Mucosa of stomach (tissue), 1 donor: Measurements from ENCODE around the gene NHSL1.

Experiments
- H3K27me3 ChIP-seq: one replicate; pipeline ENCODE4 v1.7.0; 2013; ENCODE audit warnings: mild to moderate bottlenecking, low read length; ENCODE audit not compliant: control insufficient read depth, insufficient read depth
- H3K36me3 ChIP-seq: one replicate; pipeline ENCODE4 v1.7.0; 2013; ENCODE audit warnings: low read length; ENCODE audit not compliant: control insufficient read depth, insufficient read depth
- H3K4me1 ChIP-seq: one replicate; pipeline ENCODE4 v1.7.0; 2013; ENCODE audit warnings: mild to moderate bottlenecking, low read length; ENCODE audit not compliant: control insufficient read depth, insufficient read depth
- H3K4me3 ChIP-seq: one replicate; pipeline ENCODE4 v1.7.0; 2013; ENCODE audit warnings: low read length
- H3K9ac ChIP-seq: one replicate; pipeline ENCODE4 v1.7.0; 2013; ENCODE audit warnings: mild to moderate bottlenecking, low read length, moderate library complexity
- H3K9me3 ChIP-seq: one replicate; pipeline ENCODE4 v1.7.0; 2013; ENCODE audit warnings: mild to moderate bottlenecking, low read length, moderate library complexity; ENCODE audit not compliant: control insufficient read depth
- donor health status: Pancreatic carcinoma.

NHSL1 gene

DNA sequence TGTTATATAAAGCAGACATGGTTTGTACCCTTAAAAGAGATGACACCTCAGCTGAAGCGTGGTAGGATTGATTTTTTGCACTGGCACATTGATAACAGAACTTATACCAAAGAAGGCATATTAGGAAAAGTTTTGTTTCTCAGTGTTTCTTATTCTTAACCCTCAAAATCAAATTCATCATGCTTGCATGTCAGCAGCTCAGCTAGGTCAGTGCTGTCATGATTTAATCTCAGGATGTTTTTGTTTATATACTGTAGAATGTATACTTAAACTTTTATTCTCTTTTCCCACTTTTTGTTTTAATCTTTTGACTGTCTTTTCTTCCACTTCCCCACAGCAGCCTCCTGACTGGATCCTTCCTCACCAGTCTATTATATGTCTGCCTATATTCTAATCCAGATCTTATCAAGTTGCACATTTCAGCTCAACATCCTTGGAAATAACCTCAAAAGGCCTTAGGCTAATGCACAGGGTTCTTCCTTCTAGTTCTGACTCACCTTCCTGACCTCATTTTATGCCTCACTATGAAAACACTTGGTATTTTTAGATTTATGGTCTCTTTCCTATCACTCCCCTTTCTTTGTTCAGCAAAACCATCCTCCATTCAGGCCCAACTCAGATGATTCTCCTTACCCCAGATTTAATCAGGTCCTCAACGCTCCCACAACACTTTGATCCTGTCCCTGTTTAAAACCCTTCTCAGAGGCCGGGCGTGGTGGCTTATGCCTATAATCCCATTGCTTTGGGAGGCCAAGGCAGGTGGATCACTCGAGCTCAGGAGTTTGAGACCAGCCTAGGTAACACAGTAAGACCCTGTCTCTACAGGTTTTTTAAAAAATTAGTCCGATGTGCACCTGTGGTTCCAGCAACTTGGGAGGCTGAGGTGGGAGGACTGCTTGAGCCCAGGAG lies 88.1 kb downstream of the NHSL1 start:
- Histone ChIP-seq H3K27me3 (no peaks in the 10 kb centered on the region), H3K36me3 (peaks cover 7% of the 10 kb centered on the region), H3K9me3 (no peaks in the 10 kb centered on the region), H3K4me1 (no peaks in the 10 kb centered on the region), H3K4me3 (no peak overlapping the region), H3K9ac (no peak overlapping the region)

DNA sequence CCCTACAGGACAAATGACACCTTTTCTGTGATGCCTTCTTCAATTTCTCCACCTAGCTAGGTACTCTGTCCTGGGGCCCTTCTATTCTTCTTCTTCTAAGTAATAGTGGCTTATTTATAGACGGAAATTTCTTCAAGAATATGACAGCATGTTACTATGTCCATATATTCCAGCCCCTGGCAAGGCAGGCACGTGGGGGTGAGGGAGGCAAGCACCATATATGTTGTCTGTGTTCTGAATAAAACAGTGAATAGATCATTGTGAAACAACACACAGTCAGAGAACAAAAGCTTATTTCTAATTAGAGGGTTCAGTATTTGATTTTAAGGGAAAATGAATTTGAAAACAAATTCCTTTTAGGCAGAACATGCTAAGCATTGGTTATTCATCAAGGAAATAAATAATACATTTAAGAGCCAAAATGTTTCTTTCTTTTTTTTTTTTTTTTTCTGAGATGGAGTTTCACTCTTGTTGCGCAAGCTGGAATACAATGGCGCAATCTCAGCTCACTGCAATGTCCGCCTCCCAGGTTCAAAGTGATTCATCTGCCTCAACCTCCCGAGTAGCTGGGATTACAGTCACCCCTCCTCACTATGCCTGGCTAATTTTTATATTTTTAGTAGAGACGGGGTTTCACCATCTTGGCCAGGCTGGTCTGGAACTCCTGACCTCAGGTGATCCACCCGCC lies 89.1 kb downstream of the NHSL1 start:
- peaks cover 7% of the 10 kb centered on the region for H3K36me3 ChIP-seq

DNA sequence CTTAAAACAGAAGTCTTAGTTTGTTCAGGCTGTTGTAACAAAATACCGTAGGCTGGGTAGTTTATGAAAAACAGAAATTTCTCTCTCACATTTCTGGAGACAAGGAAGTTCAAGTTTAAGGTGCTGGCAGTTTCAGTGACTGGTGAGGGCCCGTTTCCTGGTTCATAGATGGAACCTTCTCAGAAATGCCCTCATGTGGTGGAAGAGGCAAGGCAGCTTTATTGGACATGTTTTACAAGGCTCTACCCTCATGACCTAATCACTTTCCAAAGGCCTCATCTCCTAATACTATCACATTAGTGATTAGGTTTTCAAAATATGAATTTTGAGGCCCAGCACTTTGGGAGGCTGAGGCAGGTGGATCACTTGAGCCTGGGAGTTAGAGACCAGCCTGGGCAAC lies 92.9 kb downstream of the NHSL1 start:
- H3K9ac ChIP-seq: no peak overlapping the region
- H3K27me3 ChIP-seq: no peaks in the 10 kb centered on the region
- no peak overlapping the region for H3K4me3 ChIP-seq
- H3K36me3 ChIP-seq: no peaks in the 10 kb centered on the region
- peaks cover 5% of the 10 kb centered on the region for H3K4me1 ChIP-seq
- H3K9me3 ChIP-seq: no peaks in the 10 kb centered on the region

More for the DNA sequence above, 89.1 kb downstream of the NHSL1 start:
- Histone ChIP-seq H3K4me3 (no peak overlapping the region), H3K4me1 (no peaks in the 10 kb centered on the region), H3K9me3 (no peaks in the 10 kb centered on the region), H3K27me3 (no peaks in the 10 kb centered on the region), H3K9ac (no peak overlapping the region)

DNA sequence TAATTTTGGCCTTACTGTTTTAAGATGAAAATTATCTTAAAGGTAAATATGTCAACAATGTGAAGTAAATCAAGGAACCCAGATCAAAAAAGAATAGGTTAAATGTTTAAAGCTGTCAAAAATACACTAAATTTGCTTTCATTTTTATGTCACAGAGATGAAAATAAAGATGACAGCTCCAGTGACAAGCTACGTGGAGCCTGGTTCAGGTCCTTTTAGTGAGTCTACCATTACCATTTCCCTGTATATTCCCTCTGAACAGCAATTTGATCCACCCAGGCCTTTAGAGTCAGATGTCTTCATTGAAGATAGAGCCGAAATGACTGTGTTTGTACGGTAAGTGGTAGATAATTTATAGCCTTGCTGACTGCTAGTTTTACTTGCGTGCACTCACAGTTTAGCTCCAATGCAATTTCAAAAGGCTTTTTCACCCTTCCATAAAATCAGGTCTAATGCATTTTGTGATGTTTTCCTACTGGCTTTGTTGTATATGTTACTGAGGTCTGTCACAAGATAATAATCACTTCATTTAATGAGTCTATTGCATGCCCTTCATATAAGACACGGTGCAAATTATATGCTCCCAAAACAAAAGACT lies 93.4 kb downstream of the NHSL1 start:
- Histone ChIP-seq H3K4me1 (peaks cover 5% of the 10 kb centered on the region), H3K9me3 (no peaks in the 10 kb centered on the region), H3K9ac (peak overlapping the region; percentile 95), H3K36me3 (no peaks in the 10 kb centered on the region), H3K27me3 (no peaks in the 10 kb centered on the region), H3K4me3 (no peak overlapping the region)

DNA sequence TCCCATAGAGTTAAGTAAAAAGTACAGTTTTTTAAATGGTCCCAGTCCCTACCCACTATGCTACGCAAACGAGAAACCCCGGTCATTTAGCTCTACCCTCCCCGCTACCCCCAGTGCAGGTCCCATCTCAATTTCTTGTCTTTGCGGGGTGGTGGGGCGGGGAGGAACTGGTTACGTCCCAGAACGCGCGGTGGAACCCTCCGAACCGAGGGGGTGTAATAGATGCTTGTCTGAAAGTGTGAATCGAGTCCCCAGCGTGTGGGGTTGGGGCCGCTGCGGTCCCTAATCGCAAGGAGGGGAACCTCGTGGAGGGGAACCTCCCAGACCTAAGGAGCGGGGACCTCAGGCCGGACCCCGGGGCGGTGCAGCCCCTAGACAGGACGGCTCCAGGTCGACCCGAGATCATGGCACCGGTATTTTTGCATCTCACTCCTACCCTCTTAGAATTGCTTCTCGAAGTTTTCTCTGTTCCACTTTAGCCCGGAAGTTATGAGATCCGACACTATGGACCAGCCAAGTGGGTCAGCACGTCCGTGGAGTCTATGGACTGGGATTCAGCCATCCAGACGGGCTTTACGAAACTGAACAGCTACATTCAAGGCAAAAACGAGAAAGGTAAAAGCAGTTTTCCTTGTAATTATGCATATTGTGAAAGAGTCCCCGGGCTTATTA lies 94.5 kb downstream of the NHSL1 start:
- Histone ChIP-seq H3K27me3 (no peaks in the 10 kb centered on the region), H3K4me1 (peaks cover 5% of the 10 kb centered on the region), H3K9ac (peak overlapping the region; percentile 95), H3K36me3 (no peaks in the 10 kb centered on the region), H3K4me3 (peak overlapping the region; percentile 88), H3K9me3 (no peaks in the 10 kb centered on the region)

DNA sequence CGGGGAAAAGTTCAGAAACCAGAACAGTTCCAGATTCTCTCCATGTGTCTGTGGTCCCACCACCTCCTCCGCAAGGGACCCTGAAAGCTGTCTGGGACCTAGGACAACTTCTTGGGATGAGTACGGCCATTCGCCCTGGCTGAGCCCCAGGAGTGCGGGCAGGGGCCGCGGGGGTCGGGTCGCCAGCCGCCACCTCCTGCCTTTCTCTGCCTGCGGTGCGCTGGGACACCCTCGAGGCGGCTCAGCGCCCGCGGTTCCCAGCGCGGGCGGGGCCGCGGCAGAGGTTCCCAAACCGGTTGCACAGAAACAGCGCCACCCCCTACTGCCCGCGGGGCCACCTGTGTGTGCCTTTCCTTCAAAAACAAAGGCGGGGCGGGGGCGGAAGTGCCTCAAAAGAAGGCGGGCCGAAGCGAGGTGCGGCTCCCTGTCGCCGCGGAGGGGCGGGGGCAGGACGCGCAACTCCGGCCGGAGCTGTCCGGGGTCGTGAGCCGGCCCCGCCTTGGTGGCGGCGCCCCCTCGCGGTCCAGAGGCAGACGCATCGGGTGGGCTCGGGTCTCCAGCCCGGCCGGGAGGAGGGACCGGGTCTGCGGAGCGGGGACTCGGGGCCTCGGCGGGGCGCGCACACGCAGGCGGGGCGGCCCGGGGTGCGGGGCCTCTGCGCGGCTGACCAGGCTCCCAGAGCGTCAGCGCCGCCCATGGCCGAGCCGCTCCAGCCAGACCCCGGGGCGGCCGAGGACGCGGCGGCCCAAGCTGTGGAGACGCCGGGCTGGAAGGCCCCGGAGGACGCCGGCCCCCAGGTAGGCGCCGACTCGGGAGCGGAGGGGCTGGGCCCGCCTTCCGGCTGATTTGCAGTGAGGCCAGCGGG lies 95.3 kb downstream of the NHSL1 start, which contains the start of gene HEBP2:
Gene HEBP2 (plus strand): TSS at position 423 of the 865 bp plus-strand sequence. CDS start 273 bp downstream, at position 696.
- H3K4me3 ChIP-seq: peak within 1 kb of the TSS; percentile 88

DNA sequence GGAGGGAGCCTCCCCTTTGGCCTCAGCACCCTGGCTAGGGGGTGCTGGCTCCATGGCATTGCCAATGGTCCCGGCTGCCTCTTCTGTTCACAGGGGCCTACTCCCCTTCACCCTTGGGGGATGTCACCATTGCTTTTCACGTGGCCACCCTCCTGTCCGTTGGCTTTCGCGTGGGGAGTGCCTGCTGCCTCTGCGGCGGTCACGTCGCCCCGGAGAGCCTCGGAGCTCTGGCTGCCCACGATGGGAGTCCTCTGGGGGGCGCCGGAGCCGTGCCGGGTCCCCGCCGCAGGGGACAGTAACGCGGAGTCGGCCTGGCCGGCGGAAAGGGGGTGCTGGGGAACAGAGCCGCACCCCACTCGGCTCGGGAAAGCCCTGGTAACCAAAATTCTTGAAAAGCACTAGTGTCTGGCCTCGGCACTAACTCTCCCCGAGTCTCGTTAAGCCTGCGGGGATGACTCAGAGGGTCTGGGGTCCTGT lies 95.9 kb downstream of the NHSL1 start:
- no peaks in the 10 kb centered on the region for H3K27me3 ChIP-seq
- peaks cover 5% of the 10 kb centered on the region for H3K4me1 ChIP-seq
- H3K36me3 ChIP-seq: no peaks in the 10 kb centered on the region
- H3K9ac ChIP-seq: peak overlapping the region; percentile 95
- H3K4me3 ChIP-seq: peak overlapping the region; percentile 29
- no peaks in the 10 kb centered on the region for H3K9me3 ChIP-seq

More for the DNA sequence above, 95.3 kb downstream of the NHSL1 start, which contains the start of gene HEBP2:
- peaks cover 5% of the 10 kb centered on the region for H3K4me1 ChIP-seq
- H3K27me3 ChIP-seq: no peaks in the 10 kb centered on the region
- peak within 1 kb of the TSS; percentile 95 for H3K9ac ChIP-seq
- H3K36me3 ChIP-seq: no peaks in the 10 kb centered on the region
- H3K9me3 ChIP-seq: no peaks in the 10 kb centered on the region

DNA sequence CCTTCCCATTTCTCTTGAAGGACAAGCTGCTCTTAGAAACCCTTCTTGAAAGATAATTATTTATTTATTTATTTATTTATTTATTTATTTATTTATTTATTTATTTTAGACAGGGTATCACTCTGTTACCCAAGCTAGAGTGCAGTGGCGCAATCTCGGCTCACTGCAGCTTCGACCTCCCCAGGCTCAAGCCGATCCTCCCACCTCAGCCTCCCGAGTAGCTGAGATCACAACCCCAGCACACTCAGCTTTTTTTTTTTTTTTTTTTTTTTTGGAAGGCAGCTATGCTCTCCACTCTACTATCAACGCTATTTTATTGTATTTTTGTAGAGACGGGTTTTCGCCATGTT lies 96.5 kb downstream of the NHSL1 start:
- peak overlapping the region; percentile 95 for H3K9ac ChIP-seq
- H3K4me1 ChIP-seq: peaks cover 5% of the 10 kb centered on the region
- H3K27me3 ChIP-seq: no peaks in the 10 kb centered on the region
- H3K4me3 ChIP-seq: peak overlapping the region; percentile 29
- no peaks in the 10 kb centered on the region for H3K36me3 ChIP-seq
- H3K9me3 ChIP-seq: no peaks in the 10 kb centered on the region

DNA sequence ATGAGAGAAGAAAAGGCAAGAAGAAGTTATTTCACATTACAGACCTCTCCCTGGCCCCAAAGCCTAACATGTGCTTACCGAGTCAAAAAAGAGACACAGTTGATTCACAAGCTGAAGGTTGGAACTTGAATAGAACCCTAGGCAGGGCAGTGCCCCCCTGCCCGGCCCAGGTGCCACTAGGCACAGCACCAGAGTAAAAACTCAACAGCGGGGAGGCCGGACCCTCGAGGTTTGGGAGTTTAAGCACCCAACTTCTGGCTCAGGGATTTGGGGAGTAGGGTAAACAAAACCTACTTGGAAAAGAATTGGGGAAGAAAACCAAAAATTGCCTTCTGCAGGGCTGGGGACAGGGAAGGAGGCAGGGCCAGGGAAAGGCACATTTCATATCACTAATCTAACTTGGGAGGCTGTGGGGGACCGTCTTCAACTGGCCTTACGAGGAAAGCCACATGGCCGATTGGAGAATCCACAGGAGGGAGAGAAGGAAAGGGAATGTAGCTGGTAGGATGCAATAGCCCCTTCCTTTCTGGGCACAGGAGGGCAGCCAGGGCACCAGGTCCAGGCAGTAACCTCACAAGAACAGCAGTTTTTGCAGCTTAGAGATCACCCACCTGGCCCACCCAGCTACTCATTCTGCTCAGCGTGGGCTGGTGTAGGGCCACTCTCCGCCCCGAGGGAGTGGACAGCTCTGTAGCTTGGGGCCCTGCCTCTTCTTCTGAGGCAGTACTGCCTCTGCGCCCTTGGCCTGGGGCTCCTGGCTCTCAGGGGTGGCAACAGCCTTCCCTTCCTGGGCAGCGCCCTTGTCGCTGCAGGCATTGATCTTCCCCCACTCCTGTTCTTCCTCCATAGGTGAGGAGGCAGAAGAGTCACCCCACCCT lies 97.1 kb downstream of the NHSL1 start:
- H3K4me1 ChIP-seq: peaks cover 5% of the 10 kb centered on the region
- no peaks in the 10 kb centered on the region for H3K36me3 ChIP-seq
- no peaks in the 10 kb centered on the region for H3K27me3 ChIP-seq

DNA sequence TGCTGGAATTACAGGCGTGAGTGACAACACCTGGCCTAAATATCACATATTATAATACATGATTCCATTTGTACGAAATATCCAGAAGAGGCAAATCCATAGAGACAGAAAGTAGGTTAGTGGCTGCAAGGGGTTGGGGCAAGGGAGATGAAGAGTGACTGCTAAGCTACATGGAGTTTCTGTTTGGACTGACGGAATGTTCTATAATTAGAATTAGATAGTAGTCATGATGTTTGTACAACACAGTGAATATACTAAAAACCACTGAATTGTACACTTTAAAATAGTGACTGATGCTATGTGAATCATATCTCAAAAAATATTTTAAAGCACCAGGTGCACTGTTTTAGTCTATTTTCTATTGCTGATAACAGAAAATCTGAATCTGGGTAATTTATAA lies 99.0 kb downstream of the NHSL1 start:
- Histone ChIP-seq H3K9me3 (no peaks in the 10 kb centered on the region), H3K9ac (no peak overlapping the region), H3K4me1 (peaks cover 5% of the 10 kb centered on the region), H3K36me3 (no peaks in the 10 kb centered on the region), H3K4me3 (no peak overlapping the region), H3K27me3 (no peaks in the 10 kb centered on the region)

More for the DNA sequence above, 97.1 kb downstream of the NHSL1 start:
- H3K9ac ChIP-seq: no peak overlapping the region
- no peak overlapping the region for H3K4me3 ChIP-seq
- H3K9me3 ChIP-seq: no peaks in the 10 kb centered on the region
